HG02970 (cell line): ENCODE results near the gene PIEZO2.

ENCODE experiments used
- ATAC-seq: cut with Tn5 transposase; IDR thresholded peaks from one replicate; pipeline ENCODE4 v1.9.1; 2021; ENCODE audit warnings: mild to moderate bottlenecking, moderate library complexity, moderate number of reproducible peaks; ENCODE audit not compliant: unreplicated experiment, low FRiP score

PIEZO2 gene

GRCh38 chr18:11002277-11002676 lies 147.1 kb downstream of the PIEZO2 start:
- no peak for ATAC-seq

GRCh38 chr18:11000071-11000470 lies 149.3 kb downstream of the PIEZO2 start:
- ATAC-seq = no peak

- no peak for ATAC-seq
Observed at GRCh38 chr18:10997885-10998284, 151.5 kb downstream of the PIEZO2 start.

GRCh38 chr18:10995550-10995949 lies 153.8 kb downstream of the PIEZO2 start:
- ATAC-seq = no peak

GRCh38 chr18:10989486-10989885 lies 159.9 kb downstream of the PIEZO2 start:
- ATAC-seq = no peak

- no peak for ATAC-seq
Observed at GRCh38 chr18:10985689-10986088, 163.7 kb downstream of the PIEZO2 start.

GRCh38 chr18:10979411-10979810 lies 170.0 kb downstream of the PIEZO2 start:
- no peak for ATAC-seq

- no peak for ATAC-seq
Observed at GRCh38 chr18:10977042-10977441, 172.3 kb downstream of the PIEZO2 start.

GRCh38 chr18:10973567-10974203 lies 175.7 kb downstream of the PIEZO2 start:
- no peak for ATAC-seq

- ATAC-seq = no peak
Observed at GRCh38 chr18:10971717-10972116, 177.7 kb downstream of the PIEZO2 start.

GRCh38 chr18:10965119-10965518 lies 184.2 kb downstream of the PIEZO2 start:
- no peak for ATAC-seq

GRCh38 chr18:10953672-10954071 lies 195.7 kb downstream of the PIEZO2 start:
- ATAC-seq = no peak

- ATAC-seq = no peak
Observed at GRCh38 chr18:10951631-10952544, 197.5 kb downstream of the PIEZO2 start.

- no peak for ATAC-seq
Observed at GRCh38 chr18:10950876-10951630, 198.3 kb downstream of the PIEZO2 start.

GRCh38 chr18:10950080-10950875 lies 199.1 kb downstream of the PIEZO2 start:
- no peak for ATAC-seq

- no peak for ATAC-seq
Observed at GRCh38 chr18:10949655-10950054, 199.7 kb downstream of the PIEZO2 start.

GRCh38 chr18:10948421-10948820 lies 200.9 kb downstream of the PIEZO2 start:
- ATAC-seq = no peak

GRCh38 chr18:10946058-10946457 lies 203.3 kb downstream of the PIEZO2 start:
- no peak for ATAC-seq

GRCh38 chr18:10942998-10943397 lies 206.4 kb downstream of the PIEZO2 start:
- ATAC-seq = no peak

GRCh38 chr18:10939822-10940221 lies 209.5 kb downstream of the PIEZO2 start:
- no peak for ATAC-seq
